GM13977 (cell line): Measurements from ENCODE around the gene DNA2.
"Not testable (repeated sequence)": the region's sequence is repeated elsewhere in the genome, so short reads cannot be mapped to it uniquely, and the experiment has no call there.

Experiments
- DNase-seq: peaks from one replicate; pipeline ENCODE4 v3.0.0; 2012; ENCODE audit warnings: low spot score
- CTCF ChIP-seq: IDR thresholded peaks from 2 replicates; pipeline ENCODE4 v1.5.1; 2012; ENCODE audit warnings: mild to moderate bottlenecking, control low read depth; ENCODE audit not compliant: insufficient read depth; ENCODE audit errors: extremely low read depth, missing control alignments
- in situ Hi-C: fragments of 300-500 bp; cut with MboI; formaldehyde crosslinking; loops from one replicate; pipeline ENCODE4 v1.12.0; 2022; ENCODE audit warnings: low sequenced_read_pairs, low pct_unique_long_range_greater_than_20kb, mixed read lengths, inconsistent platforms; ENCODE audit not compliant: unreplicated experiment

The DNA2 gene

GRCh38 chr10:68471063-68471585 lies 649 bp downstream of the DNA2 start:
- DNase-seq: peak; percentile 33
- in situ Hi-C loops: no loop called here
- no peak for TF ChIP-seq CTCF

GRCh38 chr10:68470300-68470699 lies 1.5 kb downstream of the DNA2 start:
- DNase-seq: no peak
- in situ Hi-C loops: no loop called here
- TF ChIP-seq CTCF: no peak

- in situ Hi-C loops: no loop called here
- no peak for DNase-seq
- no peak for TF ChIP-seq CTCF
Measured at GRCh38 chr10:68469838-68470237, 1.9 kb downstream of the DNA2 start.

GRCh38 chr10:68464729-68465128 lies 7.0 kb downstream of the DNA2 start:
- DNase-seq, in situ Hi-C loops: not testable (repeated sequence)

GRCh38 chr10:68463365-68464093 lies 8.2 kb downstream of the DNA2 start:
- TF ChIP-seq CTCF: no peak
- DNase-seq: no peak
- in situ Hi-C loops: no loop called here

- in situ Hi-C loops: no loop called here
- no peak for DNase-seq
- TF ChIP-seq CTCF: no peak
Measured at GRCh38 chr10:68462536-68462935, 9.2 kb downstream of the DNA2 start.

- TF ChIP-seq CTCF: no peak
- in situ Hi-C loops: no loop called here
Measured at GRCh38 chr10:68461032-68461431, 10.7 kb downstream of the DNA2 start.

GRCh38 chr10:68449698-68450097 lies 22.1 kb downstream of the DNA2 start:
- DNase-seq, in situ Hi-C loops: not testable (repeated sequence)

More at GRCh38 chr10:68461032-68461431, 10.7 kb downstream of the DNA2 start:
- DNase-seq: no peak
